ENCODE results near the gene HK3.

HK3 gene

GRCh38 chr5:176866707-176867310 lies 32.3 kb downstream of the HK3 start:
- no peak for DNase-seq

- no peak for DNase-seq
Observed at GRCh38 chr5:176865964-176866363, 33.2 kb downstream of the HK3 start.

- DNase-seq = no peak
Observed at GRCh38 chr5:176864755-176865154, 34.4 kb downstream of the HK3 start.

- DNase-seq = no peak
Observed at GRCh38 chr5:176863765-176864098, 35.4 kb downstream of the HK3 start.

GRCh38 chr5:176863041-176863764 lies 35.9 kb downstream of the HK3 start:
- no peak for DNase-seq

DNA sequence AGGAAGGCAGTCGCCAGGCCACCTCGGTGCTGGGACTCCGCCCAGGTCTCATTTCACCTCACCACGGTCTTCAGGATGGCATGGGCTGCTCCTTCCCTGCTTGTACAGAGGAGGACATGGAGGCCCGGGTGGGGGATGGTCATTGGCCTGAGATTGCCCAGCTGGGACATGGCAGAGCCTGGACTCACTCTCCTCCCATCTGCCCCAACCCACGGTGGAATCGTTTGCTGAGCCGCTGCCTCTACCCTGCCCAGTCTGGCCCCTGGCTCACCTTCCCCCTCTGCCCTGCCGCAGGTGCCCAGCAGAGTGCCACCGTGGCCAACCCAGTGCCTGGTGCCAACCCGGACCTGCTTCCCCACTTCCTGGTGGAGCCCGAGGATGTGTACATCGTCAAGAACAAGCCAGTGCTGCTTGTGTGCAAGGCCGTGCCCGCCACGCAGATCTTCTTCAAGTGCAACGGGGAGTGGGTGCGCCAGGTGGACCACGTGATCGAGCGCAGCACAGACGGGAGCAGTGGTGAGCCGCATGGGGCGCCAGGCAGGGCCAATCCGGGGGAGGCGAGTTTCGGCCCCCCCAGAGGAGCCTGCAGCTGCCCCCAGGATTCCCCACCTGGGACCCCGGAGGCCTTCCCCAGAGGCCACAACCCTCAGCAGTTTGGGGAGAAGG lies 36.7 kb downstream of the HK3 start:
- DNase-seq = no peak

GRCh38 chr5:176861276-176861675 lies 37.9 kb downstream of the HK3 start:
- no peak for DNase-seq

DNA sequence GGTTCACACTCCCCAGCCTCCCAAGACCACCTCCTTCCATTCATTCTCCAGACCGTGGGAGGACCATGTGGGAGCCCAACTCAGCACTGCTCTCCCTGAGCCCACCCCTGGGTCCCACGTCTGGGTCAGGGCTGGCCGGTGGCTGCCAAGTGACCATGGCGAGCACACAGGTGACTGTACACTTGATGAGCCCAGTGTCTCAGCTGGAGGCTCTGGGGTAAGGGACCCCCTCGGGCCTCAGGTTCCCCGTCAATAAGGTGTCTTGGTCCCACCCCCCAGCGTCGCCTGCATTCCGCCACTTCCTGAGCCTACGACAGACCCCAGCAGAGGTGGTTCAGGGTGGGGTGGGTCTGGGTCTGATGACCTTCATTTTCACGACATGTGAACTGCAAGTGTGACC lies 38.8 kb downstream of the HK3 start:
- no peak for DNase-seq

DNA sequence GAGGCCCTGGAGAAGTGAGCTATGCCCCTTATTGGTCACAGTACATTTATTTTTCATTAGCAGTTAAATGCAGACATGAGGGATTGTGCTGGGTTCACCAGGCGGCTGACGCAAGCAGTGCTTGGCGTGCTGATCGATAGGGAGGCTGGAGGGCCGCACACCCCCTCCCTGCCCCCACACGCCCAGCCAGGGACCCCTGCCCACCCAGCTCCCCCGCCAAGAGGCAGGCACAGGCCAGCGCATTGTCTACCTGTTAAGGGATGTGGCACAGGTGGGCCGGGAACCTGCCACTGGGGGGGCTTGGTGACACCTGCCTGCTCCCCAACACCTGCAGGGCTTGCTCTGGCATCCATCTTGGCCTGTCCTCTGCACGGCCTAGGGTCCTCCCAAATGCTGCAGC lies 39.2 kb downstream of the HK3 start:
- DNase-seq = no peak

GRCh38 chr5:176857894-176858273 lies 41.3 kb downstream of the HK3 start:
- DNase-seq = no peak

GRCh38 chr5:176857216-176857893 lies 41.8 kb downstream of the HK3 start:
- DNase-seq = no peak

DNA sequence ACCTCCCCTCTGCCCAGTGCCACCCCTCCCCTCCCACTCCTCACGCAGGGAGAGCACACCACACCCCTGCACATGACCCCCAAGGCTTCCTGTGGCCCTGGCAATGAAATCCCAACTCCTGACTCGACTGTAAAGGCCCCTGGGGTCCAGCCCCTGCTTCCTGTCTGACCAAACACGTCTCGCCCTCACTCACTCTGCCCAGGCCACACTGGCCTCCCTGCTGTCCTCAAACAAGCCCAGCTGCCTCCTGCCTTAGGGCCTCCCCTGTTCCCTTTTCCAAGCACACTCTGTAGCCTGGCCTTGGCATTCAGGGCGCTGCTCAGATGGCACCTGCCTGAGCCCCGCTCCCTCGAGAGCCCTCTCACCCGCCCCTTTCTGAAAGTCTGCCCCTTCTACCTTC lies 42.4 kb downstream of the HK3 start:
- no peak for DNase-seq

GRCh38 chr5:176855598-176855997 lies 43.5 kb downstream of the HK3 start:
- no peak for DNase-seq

DNA sequence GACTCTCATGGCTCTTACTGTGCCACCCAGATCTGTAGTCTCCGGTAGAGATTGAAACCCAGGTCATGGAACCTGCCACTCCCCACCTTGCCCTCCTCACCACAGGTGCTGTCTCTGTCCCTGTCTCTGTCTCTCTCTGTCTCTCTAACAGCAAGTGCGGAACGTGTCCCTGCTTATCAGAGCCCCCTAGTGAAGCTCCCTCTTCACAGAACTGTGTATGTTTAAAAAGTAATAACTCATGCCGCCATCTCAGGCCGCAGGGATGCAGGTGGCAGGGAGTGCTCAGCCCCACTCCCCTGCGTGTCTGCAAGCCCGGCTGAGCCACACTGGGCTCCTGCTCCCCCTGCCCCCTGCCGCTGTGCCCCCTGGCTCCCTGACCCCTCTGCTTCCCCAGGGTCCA lies 45.0 kb downstream of the HK3 start:
- no peak for DNase-seq

DNA sequence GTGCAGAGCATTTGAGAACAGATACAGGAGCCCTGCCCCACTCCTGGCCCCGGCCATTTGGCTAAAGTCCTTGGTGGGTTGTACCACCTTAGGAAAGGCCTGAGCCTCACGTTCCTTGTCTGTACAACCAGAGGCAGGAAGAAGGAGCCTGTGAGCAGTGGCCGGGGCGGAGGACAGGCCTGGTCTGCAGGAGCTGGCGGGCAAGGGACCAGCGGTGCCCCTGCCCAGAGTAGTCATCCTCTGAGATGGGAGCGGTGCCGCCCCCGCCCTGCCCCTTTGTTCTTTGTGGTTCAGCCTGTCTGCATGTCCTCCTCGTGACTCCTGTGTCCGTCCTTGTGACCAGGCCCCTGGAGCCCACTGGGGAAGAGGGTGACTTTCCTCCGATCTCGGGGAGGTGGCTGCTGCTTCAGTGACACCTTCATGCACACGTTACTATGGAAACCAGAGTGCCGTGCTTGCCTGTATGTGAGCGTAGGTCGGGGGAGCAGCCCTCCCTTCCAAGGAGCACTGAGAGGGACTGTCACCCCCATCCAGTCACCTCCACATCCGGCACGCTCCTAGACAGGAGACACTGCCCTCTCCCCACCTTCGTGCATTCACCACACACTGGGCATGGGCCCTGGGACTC lies 45.9 kb downstream of the HK3 start:
- no peak for DNase-seq

- no peak for DNase-seq
Observed at GRCh38 chr5:176851871-176852658, 47.1 kb downstream of the HK3 start.

DNA sequence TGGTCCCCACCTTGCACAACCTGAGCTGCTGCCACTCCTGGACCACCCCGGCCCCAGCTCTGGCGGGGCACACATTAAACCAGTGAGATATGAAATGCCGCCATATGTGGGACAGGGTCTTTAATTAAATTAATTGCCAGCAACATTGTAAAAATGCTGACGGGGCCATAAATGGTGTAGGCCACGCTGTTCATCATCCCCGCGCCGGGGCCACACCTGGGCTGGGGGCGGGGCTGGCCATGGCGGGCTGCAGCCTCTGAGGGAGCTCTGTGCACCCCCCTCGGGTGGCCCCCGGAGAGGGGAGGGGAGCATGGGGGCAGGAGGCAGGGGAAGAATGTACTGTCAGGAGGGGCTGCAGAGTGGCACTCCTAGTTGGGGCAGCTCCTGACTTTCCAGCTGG lies 47.8 kb downstream of the HK3 start:
- no peak for DNase-seq

DNA sequence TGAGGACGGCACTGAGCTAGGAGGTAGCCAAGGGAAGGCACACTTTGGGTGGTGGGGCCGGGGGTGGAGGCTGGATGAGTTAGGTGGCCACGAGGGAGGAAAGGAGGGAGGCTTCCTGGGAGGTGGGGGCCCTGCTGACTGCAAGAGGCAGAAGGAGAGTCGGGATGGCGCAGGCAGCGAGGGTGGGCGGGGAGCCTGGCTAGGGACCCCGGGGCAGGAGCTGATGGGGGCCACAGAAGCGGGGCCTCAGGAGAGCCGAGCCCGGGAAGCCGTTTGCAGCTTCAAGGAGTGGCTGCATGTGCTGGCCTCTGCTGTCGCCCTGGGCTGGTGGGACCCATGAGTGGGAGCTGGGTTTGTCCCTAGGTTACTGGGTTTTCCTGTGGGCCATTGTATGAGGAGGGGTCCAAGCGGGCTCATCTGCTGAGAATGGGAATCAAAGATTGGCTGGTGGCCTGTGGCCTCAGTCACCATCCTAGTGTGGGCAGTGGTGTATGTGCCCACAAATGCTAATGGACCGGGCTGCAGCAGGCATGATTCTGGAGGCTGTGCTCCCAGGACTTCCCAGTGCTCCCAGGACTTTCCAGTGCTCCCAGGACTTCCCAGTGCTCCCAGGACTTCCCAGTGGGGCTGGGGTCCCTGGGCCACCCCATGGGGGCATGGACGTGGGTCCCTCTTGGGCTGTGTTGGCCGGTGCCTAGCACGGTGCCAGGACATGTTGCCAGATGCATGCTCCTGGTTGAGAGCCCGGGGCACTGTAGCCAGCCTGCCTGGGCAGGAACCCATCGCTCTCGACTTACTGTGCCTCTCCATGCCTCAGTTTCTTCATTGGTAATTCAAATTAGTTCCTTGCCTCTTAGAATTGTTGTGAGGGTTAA lies 48.5 kb downstream of the HK3 start:
- DNase-seq = no peak

DNA sequence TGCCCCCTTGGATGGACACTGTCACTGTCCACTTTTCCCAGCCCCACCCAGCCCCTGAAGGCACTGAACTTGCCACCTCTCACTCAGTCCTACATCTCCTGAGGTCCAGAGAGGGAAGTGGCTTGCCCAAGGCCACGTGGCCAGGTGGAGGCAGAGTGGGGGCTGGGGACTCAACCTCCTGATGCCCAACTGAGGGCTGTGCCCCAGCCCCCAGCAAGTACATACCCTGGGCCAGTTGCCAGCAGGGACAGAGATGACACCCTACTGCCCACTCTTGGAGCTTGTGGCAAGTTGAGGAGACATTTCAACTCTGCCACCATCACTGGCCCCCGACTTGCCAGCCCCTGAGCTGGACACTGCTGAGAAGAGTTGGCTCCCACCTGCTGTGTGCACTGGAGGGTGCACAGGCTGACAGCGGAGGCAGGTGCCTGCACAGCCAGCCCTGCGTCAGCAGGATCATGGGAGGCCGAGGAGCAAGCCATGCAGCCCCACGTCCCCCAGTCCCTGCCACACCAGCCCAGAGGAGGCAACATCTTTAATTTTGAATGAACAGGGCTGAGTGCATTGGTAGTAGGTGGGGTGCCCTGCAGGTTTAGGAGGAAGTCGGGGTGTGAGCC lies 49.4 kb downstream of the HK3 start:
- no peak for DNase-seq

DNA sequence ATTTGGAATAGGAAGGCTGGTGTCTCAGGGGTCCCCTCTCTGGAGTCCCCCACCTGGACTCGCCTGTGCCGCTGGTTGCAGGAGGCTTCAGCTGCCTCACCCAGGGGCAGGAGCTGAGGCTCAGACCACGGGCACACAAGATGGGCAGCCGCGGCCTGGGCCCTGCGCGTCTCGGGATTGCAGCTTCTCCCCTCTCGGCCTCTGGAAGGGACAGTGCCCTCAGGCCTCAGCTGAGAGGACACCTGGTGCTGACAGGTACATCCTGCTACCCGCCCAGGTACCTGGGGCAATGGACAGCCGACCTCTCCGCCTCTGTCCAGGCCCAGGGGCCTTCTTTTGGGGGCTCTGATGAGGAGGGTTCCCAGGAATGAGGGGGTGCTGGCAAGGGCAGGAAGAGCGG lies 50.5 kb downstream of the HK3 start:
- DNase-seq = no peak

- no peak for DNase-seq
Observed at GRCh38 chr5:176847726-176848290, 51.3 kb downstream of the HK3 start.
